Stimulated activated CD8-positive, alpha-beta memory T cell treated with anti-CD3 and anti-CD28 coated beads, Interleukin-2, amount 100 ng/mL, for 1 hour (primary cell): Measurements from ENCODE around the gene OCSTAMP.
A peak's percentile ranks its signal among the peaks of the same experiment; 100 is the strongest.

Experiments
- DNase-seq, 2 donors: peaks; one replicate each; pipeline ENCODE4 v3.0.0-alpha.2; 2020; ENCODE audit warnings: low read depth in 2 of 2

OCSTAMP gene

GRCh38 chr20:46573234-46573633 lies 22.8 kb upstream of the OCSTAMP start:
- no peak for DNase-seq

DNA sequence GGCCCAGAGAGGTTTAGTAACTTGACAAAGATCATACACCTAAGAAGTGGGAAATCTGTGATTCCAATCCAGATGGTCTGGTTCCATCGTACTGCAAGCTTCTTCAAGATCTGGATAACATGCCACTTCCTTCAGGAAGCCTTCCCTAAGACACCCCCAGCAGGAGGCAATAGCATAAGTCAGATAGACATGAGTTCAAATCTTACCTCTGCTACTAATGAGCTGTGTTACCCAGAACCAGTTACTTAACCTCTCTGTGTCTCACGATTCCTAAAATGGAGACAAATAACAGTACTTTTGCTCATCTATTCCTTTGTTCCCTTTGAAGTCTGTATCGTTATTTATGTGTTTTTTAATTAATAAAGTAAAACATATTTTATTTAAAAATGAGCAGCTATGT lies 22.3 kb upstream of the OCSTAMP start:
- no peak for DNase-seq

DNA sequence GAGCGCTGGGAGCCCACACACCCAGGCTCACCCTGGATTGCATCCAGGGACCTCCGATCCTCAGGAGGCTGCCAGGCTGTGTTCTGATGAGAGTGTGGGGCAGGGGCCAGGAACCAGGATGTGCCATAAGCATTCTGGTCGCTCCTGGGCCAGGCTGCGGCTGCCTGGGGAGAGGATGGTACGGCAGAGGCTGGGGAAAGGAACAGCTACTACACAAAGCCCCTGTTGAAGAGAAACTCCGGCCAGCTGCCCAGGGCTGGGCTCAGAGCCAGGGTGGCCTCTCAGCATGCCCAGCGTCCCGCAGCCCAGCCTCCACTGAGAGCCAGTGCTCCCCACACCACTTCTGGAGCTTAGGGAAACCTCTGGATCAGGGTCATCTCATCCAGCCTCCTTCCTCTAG lies 21.7 kb upstream of the OCSTAMP start:
- DNase-seq, result no peak

- no peak for DNase-seq
These were observed 21.0 kb upstream of the OCSTAMP start for GRCh38 chr20:46571418-46571817.

DNA sequence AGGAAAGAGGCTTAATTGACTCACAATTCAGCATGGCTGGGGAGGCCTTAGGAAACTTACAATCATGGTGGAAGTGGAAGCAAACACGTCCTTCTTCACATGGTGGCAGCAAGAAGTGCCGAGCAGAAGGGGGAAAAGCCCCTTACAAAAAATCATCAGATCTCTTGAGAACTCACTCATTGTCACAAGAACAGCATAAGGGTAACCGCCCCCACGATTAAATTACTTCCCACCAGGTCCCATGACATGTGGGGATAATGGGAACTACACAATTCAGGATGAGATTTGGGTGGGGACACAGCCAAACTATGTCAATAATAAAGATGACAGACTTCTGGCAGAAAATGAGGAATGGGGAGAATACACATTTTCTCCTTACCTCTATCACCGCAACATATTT lies 20.5 kb upstream of the OCSTAMP start:
- no peak for DNase-seq

DNA sequence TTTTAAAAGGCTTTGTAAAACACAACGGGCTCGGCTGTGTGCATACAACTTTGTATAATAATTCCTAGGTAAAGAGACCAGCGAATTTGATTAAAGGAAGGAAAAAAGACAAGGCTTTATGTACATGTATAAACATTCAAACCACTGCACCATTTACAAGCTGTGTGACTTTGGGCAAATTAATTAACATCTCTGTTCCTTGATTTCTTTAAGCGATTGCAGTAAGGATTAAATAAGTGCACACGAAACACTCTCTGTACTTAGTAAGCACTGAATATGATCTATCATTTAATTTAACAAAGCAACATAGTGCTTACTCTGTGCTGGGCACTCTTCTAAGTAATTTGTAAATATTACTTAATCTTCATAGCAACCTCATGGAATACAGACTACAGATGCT lies 19.5 kb upstream of the OCSTAMP start:
- no peak for DNase-seq

DNA sequence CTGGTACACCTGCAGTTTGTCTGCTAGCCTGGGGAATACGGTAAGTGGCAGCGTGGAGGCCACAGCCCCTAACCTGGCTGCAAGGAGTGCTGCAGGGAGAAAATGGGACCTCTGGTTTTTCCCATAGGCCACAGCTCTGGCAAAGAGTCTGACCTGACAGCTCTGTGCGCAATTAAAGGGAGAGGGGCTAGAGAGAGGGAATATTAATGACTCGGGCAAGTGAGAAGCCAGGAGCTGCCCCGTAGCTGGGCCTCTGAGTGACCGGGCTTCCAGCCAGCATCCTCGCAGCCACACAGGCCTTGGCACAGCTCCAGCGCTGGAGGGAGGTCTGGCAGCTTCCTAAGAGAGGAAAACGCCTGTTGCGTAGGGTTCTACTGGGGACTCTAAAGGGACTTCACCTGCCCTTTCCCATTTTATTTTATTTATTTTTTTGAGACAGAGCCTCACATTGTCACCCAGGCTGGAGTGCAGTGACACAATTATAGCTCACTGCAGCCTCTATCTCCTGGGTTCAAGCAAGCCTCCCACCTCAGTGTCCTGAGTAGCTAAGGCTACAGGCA lies 18.2 kb upstream of the OCSTAMP start:
- DNase-seq, result no peak

GRCh38 chr20:46566125-46566524 lies 15.7 kb upstream of the OCSTAMP start:
- DNase-seq, result no peak

DNA sequence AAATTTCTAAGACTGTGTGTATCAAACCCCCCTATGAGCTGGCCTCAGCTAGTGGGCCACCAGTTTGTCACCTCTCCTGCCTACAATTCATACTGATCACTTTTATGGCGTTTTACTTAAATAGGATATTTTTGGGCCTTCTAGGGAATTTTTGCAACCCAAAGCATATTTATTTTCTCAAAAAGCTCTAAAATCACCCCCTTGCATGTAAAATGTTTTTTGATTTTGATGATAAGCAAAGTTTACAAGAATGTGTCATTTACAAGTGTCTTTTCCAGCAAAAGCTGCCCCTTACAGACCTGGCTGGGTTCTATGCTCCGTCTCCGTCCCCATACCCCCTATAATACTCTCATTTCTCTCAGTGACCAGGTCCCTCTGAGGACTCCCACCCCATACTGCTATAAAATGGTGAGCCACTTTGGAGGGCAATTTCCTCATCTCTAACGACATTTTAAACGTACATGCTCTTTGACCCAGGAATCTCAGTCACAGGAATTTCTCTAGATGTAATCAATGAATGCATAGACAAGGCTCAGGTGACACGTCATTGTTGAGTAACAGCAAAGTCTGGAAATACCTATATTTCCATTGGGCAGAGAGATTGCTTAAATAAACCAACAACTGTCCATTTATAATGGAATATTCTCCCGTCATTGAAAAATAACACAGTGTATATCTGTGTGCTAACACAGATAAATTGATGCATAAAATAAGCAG lies 13.9 kb upstream of the OCSTAMP start:
- no peak for DNase-seq

DNA sequence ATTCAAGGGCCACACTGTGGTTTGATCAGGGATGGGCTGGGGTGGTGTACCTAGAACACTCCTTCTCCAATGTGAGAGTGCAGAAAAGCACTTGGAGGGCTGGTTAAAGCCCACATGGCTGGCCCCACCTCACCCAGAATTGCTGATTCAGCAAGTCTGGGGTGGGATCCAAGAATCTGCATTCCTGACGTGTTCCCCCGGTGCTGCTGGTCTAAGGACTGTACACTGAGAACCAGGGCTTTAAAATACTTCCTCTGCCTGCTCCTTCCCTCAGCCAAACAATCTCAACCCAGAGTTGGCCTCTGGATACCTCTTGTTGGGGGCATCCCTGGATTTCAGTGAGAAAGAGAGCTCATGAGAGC lies 13.4 kb upstream of the OCSTAMP start:
- no peak for DNase-seq

DNA sequence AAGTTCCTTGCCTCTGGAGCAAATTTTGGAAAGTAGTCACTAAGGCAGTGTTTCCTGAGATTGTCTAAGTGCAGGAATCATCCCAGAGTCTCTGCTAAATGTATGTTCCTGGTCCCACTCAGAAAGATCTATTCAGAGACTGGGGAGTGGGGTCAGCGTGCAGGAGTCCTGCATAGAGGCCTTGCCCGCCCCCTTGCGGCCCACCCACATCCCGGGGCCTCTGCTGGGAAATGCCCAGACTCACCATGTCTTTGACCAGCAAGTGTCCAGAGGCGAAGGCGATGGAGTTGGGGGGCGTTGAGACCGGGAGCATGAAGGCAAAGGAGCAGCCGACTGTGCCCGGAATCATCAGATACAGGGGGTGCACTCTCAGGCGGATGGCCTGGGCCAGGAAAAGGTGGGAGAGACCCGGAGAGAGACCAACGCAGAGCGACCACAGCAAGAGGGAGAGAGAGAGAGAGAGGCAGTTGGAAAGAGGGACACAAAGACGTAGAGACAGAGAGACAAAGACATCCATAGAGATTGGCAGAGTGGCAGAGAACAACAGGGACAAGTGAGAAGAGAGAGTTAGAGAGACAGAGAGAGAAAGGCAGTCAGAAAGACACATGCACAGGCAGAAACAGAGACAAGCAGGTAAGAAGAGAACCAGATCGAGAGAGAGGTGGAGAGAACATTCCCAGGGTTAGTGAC lies 12.9 kb upstream of the OCSTAMP start:
- DNase-seq, result no peak

DNA sequence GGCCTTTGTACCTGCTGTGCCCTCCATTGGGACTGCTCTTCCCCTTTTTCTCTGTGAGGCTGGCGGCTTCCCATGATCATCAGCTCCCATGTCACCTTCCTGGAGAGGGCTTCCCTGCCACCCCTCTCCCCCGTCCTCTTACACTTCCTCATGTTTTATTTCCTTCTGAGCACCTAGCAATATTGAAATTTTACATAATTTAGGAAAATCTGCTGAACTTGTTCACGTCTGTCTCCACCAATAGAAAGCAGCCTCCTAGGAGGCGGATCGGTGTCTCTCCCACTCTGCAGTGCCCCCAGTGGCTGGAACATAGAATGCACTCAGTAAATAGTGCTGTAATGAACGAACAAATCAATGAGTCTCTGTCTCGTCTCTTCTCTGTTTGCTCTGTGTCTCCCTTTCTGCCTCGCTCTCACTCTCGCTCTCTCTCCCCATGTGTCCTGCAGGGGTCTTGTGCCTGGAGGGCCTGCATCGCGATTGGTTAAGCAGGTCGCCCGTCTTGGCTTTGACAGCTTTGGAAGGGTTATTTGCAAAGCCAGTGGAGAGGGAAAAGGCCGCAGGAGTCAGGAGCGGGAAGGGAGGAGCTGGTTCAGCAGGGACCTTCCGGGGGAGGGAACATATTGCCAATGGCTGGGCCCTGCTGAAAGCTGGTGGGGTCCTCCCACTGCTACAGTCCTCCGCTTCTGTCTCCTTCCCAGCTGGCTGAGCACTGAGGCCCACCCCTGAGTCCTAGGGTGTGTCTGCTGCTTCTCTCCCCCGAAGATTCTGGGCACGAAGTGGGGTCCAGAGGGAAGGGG lies 12.1 kb upstream of the OCSTAMP start:
- peak; percentile 28 to 43 for DNase-seq

- no peak for DNase-seq
These were observed 11.5 kb upstream of the OCSTAMP start for GRCh38 chr20:46562009-46562372.

GRCh38 chr20:46559685-46560440 lies 9.4 kb upstream of the OCSTAMP start:
- no peak for DNase-seq

DNA sequence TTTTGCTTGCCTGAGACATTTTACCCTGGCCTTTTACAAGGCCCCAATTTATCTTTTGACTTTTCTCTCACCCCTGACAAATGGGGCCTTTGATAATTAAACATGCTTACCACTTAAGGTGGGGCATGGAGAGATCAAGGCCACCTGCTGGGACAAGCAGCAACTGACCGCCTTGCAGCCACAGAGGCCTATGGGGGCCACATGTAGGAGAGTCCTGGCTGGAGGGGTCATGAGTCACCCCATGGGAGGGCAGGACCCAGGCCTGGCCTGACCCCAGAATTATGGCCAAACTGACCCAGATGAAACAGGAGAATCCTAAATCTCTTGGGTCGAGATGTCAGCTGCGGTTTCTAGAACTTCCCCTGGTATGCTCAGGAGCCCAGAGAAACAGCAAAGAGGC lies 8.5 kb upstream of the OCSTAMP start:
- DNase-seq, result no peak

- no peak for DNase-seq
These were observed 8.1 kb upstream of the OCSTAMP start for GRCh38 chr20:46558511-46558959.

DNA sequence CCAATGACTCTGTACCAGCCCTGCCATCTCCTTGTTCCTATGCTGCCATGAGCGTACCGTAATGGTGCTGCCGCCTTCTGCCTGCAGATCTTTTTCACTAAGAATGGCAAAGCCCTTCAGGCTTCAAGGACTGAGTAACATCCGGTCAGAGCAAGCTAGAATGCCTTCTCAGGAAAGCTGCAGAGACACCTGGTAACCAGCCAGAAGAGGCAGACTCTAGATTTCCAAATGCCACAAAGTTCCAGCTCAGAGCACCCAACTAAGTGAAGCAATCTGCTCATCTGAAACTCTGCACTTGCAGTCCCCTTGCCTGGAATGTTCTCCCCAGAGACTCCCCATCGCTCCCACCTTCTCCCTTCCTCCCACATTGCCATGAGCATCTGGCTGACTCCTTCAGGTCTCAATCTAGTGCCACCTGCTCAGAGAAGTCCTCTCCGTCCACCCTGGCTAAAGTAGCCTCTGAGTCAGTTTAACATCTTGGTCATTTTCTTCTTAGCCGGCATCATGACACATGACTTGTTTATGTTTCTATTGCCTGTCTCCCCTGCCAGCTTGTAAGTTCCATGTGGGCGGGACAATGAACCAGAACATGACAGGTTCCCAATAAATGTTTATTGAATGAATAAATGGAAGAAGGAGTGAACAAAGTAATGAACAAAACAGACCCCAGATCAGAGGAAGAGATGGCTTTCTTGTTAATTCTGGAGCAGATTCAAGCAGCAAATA lies 6.9 kb upstream of the OCSTAMP start:
- DNase-seq, result no peak

DNA sequence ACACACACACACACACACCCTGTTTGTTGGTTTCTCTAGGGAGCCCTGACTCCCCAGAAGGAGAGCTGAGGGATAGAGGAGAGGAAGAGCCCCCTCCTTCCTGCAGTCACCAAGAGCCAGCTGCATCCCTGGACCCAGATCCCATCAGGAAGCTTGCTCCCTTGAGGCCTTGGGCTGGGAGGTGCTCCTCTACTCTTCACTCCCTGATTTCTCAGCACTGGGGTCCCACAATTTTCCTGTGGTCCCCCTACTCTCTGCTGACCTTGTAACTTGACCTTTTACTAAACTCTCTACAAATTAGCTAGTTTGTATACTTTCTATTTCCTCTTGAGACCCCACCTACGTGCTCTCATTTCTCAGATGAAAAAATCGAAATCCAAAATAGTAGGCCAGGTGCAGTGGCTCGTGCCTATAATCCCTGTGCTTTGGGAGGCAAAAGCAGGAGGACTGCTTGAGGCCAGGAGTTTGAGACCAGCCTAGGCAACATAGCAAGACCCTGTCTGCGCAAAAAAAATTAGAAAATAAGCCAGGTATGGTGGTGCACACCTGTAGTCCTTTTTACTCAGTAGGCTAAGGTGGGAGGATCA lies 5.0 kb upstream of the OCSTAMP start:
- DNase-seq, result no peak

DNA sequence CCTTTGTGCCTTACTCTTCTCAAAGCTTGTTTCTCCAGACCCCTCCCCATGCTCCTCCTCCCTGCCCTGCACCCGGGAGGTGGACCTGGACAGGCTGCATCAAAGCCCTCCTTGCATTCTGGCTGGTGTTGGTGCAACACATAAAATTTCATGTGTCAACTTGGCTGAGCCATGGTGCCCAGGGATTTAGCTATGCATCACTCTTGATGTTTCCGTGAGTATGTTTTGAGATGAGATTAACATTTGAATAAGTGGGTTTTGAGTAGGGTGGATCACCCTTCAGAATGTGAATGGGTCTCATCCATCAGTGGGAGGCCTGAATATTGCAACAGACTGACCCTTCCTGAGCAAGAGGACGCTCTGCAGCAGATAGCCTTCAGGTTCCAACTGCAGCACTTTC lies 4.4 kb upstream of the OCSTAMP start:
- no peak for DNase-seq

DNA sequence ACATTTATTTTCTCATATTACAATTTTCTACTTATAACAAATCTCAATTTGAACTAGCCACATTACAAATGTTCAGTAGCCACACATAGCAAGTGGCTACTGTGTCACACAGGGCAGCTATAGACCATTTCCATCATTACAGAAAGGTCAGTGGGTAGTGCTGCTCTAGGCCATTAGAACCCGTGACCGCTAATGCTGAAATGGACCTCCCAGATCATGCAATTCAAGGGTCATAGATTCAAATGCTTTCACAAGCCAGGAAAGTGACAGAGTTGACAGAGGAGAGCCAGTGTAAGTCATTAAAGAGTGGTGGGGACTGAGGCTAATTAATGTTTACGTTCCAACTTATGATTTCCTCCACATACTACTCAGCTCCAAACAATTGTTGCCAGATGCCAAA lies 3.5 kb upstream of the OCSTAMP start:
- no peak for DNase-seq
